GM19463 (cell line): Measurements from ENCODE around the gene MDC1.
A peak's percentile ranks its signal among the peaks of the same experiment; 100 is the strongest.
"Not testable (repeated sequence)": the region's sequence is repeated elsewhere in the genome, so short reads cannot be mapped to it uniquely, and the experiment has no call there.

Source experiments
- ATAC-seq: cut with Tn5 transposase; IDR thresholded peaks from one replicate; pipeline ENCODE4 v1.9.1; 2021; ENCODE audit warnings: mild to moderate bottlenecking, moderate library complexity; ENCODE audit not compliant: unreplicated experiment

The MDC1 gene

GRCh38 chr6:30717129-30717844 is at the start of gene MDC1:
TSS of gene MDC1 (minus strand) at chr6:30717281. CDS start at chr6:30715175, 2,106 bp downstream.
- ATAC-seq: peak; percentile 65

GRCh38 chr6:30766461-30767157 is 49.5 kb upstream of the MDC1 start:
- ATAC-seq: no peak

- ATAC-seq: not testable (repeated sequence)
Measured at GRCh38 chr6:30765495-30765894, 48.4 kb upstream of the MDC1 start.

GRCh38 chr6:30764490-30765043 is 47.5 kb upstream of the MDC1 start:
- ATAC-seq: not testable (repeated sequence)

- ATAC-seq: peak; percentile 42
Measured at GRCh38 chr6:30763618-30764489, 46.8 kb upstream of the MDC1 start.

- no peak for ATAC-seq
Measured at GRCh38 chr6:30763155-30763617, 46.1 kb upstream of the MDC1 start.

GRCh38 chr6:30761791-30762429 is 44.8 kb upstream of the MDC1 start:
- no peak for ATAC-seq

- ATAC-seq: no peak
Measured at GRCh38 chr6:30760549-30760948, 43.5 kb upstream of the MDC1 start.

GRCh38 chr6:30759575-30760239 is 42.6 kb upstream of the MDC1 start:
- ATAC-seq: no peak

GRCh38 chr6:30757261-30757904 is 40.3 kb upstream of the MDC1 start:
- no peak for ATAC-seq

- ATAC-seq: not testable (repeated sequence)
Measured at GRCh38 chr6:30756405-30757003, 39.4 kb upstream of the MDC1 start.

GRCh38 chr6:30754631-30755030 is 37.5 kb upstream of the MDC1 start:
- ATAC-seq: no peak

- no peak for ATAC-seq
Measured at GRCh38 chr6:30752157-30752927, 35.3 kb upstream of the MDC1 start.

GRCh38 chr6:30750379-30750668 is 33.2 kb upstream of the MDC1 start:
- no peak for ATAC-seq

GRCh38 chr6:30749554-30750378 is 32.7 kb upstream of the MDC1 start:
- no peak for ATAC-seq

GRCh38 chr6:30748851-30749540 is 31.9 kb upstream of the MDC1 start:
- no peak for ATAC-seq
